NOMO-1 treated with dmso at 0.1 percent for 144 hours (cell line): Measurements from ENCODE around the gene MARK1.
A peak's percentile ranks its signal among the peaks of the same experiment; 100 is the strongest.

Experiments used
- DNase-seq: peaks from one replicate; lab custom pipeline; 2025; ENCODE audit not compliant: unreplicated experiment; lab: John Stamatoyannopoulos, UW

MARK1 gene

DNA sequence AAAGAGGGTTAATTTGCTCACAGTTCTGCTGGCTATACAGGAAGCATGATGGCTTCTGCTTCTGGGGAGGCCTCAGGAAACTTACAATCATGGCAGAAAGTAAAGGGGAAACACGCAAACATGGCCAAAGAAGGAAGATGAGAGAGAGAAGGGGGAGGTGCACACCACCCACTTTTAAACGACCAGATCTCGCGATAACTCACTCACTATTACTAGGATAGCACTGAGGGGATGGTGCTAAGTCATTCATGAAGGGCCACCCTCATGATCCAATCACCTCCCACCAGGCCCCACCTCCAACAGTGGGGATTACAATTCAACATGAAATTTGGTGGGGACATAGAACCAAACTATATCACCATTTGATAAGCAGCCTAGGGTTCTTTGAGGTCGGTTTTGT is 159.9 kb downstream of the MARK1 start:
- no peak for DNase-seq

DNA sequence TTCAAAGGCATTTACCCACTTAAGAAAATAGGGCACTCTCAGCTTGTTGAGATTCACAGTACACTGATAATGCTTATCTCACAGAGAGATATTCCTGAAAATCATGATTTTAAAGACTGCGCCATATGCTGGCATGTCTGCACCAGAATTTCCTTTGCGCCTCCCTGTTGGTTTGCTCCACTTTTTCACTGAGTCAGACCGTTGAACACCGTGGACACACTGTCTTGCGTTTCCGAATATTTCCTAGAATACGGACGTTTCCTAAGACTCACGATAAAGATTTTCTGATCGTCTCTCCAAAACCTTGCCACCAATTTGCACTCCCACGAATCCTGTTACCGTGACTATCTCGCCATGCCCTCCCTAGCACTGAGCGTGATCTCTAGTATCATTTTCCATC is 161.7 kb downstream of the MARK1 start:
- no peak for DNase-seq

DNA sequence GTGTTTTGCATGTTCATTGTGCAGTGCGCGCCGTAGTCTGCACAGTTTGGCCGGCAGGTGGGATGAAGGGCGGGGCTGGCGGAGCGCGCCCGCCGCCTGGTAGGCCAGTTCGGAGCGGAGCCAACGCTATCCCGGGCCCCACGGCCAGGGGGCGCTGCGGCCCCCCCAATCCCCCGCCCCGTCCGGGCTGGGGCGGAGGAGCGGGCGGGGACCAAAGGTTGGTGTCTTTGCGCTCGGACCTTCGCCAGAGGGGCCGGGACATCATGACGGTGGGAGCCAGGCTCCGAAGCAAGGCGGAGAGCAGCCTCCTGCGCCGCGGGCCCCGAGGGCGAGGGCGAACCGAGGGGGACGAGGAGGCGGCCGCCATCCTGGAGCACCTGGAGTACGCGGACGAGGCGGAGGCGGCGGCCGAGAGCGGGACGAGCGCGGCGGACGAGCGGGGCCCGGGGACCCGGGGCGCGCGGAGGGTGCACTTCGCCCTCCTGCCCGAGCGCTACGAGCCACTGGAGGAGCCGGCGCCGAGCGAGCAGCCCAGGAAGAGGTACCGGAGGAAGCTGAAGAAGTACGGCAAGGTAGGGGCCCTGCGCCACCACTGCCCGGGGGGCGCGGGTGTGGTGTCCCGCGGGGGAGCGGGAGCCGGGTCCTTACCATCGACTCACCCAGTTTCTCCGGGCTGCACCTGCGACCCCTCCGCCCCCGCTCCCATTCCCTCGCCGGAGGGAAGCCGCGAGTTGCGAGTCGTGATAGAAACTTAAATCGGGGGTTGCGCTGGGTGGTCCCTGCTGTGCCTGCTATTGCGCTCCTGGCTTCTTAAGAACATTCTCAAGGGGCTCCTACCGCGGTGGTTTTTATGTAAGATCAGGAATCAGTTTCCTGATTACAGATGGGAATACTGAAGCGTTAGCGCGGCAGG is 162.5 kb downstream of the MARK1 start, which contains the start of gene C1orf115:
TSS of gene C1orf115 (plus strand) at position 224 of the 913 bp plus-strand sequence. CDS start at position 264, 40 bp downstream.
- DNase-seq = peak; percentile 63

DNA sequence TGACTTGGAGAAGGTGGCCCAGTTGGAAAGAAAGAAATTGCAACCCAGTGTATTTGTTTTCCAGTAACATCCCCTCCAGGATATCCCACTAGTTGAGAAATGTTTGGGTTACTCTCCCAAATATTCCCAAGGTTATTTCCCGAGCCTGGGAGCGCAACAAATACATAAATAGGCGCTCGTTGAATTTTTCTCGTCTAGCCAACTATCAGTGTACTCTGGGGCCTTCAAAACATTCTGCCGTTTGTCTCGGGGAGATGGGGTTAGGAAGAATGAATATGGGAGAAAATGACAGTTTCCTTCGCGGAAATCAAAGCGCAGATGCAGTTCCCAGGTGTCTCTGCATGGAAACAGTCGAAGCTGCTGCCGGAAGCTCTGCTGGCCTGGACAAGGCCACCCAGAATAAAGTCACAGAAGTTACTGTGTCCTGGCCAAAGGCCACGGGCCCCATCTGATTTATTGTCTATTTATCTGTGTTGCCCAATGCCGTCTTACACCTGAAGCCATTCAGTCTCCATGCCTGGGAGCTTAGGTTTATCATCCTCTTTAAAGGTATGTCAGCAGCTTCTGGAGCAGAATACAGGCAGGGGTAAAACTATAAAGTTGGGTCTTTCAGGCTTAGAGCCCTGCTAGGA is 163.2 kb downstream of the MARK1 start:
- DNase-seq = no peak

DNA sequence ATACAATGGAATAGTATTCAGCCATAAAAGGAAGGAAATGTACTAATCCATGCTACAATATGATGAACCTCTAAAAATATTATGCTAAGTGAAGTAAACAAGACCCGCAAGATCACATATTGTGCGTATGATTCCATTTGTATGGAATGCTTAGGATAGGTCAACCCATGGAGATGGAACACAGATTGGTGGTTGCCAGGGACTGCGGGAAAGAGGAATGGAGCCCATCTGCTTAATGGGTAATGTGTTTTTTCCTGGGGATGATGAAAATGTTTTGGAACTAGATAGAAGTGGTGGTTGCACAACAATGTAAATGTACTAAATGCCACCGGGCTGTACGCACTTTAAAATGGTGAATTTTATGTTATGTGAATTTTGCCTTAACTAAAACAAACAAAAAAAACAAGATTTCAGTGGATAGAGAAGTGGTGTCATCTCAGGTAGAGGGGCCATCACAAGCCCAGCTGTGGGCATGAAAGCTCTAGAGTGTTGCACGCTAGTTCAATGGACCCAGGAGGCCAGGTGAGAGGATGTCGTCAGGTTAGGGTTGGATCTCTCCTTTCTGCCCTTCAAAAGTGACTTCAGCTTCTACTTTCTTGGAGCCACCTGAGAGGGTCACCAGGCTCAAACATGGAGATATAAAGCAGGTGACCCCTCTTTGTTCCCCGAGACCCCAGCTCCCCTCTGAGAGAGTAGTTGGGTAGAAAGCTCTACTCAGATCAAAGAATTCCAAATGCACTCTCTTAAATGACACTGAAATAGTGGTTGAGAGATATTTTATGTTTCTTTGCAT is 164.7 kb downstream of the MARK1 start:
- no peak for DNase-seq

DNA sequence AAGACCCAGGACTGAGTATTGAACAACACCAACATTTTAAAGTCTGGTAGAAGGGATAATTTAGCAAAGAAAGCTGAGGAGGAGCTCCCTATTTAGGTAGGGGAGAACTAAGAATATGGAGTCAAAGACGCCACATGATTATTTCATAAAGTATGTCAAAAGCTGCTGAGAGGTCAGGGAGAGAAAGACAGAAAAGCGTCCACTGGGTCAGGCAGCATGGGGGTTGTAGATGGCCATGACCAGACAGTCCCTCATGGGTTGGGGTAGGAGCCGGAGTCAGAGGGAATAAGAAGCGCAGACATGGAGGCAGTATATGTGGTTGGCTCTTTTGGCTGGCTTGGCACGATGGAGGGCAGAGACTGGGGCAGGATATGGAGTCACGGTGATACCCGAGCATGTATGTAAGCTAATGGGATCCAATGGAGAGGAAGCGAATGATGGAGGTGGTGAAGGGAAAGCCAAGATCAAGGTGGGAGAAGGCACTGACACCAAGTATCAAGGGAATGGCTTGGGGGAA is 167.0 kb downstream of the MARK1 start:
- no peak for DNase-seq

DNA sequence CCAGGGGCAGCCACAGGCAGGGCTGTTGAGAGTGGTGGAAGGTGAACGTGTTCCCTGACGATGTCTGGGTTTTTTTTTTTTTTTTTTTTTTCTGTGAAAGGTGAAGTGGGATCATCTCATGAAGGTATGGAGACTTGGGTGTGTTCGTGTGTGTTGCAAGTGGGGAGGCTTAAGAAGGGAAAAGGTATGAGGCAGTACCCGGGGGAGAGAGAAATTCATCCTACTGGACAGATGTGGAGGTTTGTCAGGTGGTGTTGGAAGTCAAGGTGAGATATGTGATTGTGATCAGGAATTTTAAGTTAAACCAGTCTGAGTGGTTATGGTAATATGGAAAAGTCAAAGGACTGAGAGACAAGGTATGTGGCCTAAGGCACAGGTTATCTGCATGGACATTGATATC is 167.5 kb downstream of the MARK1 start:
- DNase-seq = no peak

DNA sequence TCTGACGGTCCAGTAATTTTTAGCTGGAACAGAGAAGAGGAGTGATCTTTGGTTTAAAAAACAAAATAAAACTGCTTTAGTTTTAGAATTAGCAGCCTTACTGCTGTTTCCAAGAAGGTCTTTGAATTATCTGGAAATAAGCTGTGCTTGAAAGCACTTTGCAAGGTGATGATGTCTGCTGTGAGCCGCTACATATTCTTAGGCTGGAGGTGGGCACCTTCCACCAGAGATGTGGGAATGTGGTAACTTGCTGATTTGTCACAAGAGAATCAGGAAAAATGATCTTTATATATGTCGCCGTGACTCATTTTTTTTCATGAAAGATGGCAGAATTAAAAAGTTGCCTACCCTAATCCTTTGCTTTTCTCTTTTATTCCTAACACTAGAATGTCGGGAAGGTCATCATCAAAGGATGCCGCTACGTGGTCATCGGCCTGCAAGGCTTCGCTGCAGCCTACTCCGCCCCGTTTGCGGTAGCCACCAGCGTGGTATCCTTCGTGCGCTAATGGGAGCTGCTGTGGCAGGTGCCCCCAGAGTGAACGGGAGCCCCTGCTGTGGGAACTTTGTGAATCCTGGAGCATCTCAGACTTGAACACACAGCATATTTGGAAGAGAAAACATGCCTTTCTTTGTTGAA is 168.4 kb downstream of the MARK1 start:
- no peak for DNase-seq

DNA sequence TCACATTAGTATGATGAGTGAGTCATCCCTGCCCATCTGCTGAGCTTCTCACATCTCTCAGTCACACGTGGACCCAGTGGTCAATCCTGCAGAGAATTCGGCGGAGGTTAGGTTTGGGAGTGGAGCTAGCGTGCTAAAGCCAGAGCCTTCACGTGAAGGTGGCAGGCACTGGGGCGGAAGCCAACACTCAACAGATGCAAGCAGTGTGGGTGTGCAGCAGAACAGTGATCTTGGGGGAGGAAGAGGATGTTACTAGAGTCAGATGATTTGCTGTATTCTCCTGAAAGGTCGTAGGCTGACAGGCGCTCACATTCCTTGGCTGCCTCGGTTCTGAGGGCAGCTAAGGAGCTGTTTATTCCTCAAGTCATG is 168.9 kb downstream of the MARK1 start:
- DNase-seq = no peak

DNA sequence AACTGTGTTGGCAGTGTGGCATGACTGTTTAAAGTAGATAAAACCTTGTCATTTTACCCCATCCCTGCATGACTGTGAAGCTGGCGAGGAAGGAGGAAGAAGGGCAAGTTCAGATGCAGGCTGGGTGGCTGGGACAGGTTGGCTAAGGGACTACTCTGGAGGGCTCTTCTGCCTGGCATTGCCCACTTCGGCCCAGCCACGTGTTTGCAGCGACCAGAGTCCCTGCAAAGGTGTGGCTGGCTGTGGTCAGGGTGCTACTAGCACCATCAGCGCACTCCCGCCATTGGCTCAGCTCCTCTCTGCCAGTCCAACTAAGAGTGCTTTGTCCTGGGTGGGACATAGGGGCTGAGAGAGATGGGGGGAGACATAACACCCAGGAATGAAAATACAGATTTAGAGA is 169.4 kb downstream of the MARK1 start:
- DNase-seq = no peak

DNA sequence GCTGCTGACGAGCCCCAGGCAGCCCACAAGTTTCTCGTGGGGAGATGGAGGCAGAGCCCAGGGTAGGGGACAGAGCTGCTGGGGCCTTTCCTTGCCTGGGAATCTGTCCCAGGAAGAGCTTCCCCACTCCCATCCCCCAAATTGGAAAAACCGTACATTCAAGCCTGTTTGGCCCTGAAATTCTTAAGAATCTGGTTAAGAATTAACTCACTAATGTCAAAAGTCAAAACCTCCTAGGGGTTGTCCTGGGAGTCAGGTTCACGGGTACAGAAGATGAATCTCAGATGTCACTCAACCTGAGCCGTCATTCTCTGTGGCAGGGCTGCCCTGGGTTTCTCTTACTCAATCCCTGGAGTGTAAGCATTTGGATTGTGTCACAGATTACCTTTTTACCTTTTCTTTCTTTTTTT is 170.7 kb downstream of the MARK1 start:
- no peak for DNase-seq

DNA sequence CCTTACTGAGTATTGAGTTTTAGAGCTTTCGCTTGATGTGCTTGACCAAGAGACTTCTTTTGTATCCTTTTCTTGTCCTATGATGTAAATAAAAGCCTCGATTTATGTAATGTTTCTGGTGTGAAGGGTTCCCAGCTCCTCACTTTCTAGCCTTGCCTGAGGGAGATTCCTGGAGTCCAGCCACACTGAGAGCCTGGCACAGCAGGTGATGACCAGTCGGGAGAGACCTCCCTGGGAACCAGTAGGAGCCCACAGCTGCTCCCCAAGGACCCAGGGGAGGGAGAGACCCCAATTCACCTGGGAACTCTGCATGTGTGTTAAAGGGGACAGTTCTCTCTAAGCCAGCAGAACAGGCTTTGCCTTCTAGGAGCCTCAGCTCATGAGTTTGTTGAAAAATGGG is 171.1 kb downstream of the MARK1 start:
- DNase-seq = no peak

DNA sequence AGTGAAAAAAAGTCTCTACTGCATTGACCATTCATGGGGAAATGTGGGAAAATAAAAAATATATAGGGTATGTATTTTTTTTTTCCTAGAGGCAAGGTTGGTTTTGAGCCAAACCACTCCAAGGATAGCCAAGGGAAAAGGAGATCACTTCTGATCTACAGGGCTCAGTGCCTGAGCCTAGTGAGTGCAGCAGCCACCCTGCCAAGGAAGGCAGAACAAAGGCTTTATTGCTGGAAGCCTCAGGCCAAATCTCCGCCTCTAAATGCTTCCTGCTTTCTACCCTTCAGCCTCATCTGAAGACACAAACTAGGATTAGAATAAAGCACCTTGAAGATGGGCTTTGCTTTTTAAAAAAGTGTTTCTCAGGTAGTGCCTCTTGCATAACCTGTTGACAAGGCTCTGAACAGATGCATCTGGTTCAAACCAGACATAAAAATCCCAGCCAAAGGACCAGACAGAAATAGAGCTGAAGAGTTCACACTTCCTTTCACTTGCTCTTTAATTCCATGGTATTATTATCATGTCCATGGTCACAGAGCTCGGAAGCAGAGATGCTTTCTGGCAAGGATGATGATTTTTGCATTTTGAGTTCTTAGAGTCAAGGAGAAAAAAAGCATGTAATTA is 172.7 kb downstream of the MARK1 start:
- no peak for DNase-seq

DNA sequence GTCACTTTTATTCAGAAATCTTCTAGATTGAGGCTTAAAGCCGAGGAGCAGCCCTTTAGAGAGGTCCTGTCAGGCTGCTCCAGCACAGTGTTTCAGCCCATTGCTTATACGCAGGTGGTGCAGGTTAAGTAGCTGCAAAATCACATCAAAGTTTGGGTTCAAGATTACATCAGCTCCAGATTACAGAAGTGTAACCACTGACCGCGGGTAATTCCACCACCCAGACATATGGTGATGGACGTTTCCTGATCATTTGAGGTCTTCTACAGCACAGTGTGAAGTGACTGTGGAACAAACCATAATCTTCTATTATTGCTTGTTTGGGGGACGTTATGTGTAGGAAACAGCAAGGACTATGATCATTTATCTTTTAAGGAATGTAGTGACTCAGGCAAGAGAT is 174.0 kb downstream of the MARK1 start:
- peak; percentile 55 for DNase-seq

DNA sequence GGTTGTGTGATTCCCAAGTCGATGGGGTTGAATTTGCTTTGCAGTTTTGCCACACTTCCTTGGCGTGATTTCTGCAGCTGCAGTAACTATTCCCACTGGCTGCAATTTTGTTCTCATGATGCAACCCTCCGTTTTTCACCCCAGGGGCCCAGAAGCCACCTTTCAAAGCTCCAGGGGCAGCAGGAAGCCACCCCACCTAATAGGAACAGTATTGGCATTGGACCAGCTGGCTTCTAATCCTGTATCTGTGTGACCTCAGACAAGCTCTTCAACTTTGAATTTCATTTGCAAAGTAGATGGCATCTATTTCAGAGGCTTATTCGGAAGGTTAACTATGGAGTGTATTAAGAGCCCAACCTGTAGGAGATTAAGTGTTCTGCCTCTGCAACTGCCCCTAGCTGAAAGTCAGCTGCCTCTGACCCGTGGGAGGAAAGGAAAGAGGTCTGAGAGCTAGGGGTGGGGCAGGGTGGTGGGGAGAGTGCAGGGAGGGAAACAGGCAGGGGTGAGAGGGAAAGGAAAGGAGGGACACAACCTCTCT is 174.9 kb downstream of the MARK1 start:
- no peak for DNase-seq

DNA sequence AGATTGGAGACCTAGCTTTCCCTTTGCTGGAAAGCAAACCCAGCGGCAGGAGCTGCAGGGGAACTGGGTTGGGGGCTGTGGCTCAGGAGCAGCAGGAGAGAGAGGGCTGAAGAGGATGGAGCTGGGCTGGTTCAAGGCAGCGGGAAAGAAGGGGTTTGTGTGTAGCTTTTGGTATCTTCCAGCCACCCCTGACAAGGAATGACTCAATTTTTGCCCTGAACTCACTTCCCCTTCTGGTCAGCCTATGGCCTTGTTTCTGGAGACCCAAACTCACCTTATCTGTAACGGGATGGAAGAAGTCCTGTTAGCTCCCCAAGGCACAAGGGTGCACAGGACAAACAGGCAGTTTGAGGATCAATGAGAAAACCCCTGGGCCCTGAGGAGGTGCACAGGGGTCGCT is 175.4 kb downstream of the MARK1 start:
- DNase-seq = no peak

DNA sequence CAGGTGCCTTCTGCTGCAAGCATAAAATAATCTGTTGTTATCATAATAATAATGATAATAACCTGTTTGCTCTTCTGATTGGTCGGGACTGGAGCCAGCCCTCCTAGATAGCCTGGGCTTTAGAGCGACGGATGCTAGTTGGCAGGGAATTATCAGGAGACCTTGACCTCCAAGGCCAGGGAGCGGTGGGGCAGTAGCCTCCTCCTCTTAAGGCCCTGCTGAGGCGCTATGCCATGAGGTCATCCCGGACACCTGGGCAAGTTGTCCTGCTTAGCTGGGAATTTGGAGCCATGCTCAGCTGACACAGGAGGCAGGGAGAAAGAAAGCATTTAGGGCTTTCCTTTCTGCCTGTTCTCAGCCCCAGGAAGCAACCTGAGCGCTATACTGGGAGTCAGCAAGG is 177.8 kb downstream of the MARK1 start:
- DNase-seq = no peak

DNA sequence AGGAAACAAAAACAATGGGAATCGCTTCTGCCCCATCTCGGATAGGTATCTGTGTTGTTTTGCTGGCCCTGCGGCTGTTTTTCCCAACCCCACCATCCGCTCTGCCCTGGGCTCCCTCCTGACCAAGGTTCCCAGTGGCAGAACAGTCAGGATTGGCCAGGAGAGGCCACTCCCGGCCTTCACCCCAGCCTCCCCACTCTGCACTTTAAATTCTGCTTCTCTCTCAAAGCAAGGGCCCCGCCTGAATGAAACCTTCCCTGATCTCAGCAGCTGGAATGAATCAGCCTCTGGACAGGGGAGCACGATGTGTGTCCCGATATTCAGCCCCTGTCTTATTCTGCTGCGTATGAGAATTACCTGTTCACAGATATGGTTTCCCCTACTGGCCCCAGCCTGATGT is 178.5 kb downstream of the MARK1 start:
- DNase-seq = no peak

DNA sequence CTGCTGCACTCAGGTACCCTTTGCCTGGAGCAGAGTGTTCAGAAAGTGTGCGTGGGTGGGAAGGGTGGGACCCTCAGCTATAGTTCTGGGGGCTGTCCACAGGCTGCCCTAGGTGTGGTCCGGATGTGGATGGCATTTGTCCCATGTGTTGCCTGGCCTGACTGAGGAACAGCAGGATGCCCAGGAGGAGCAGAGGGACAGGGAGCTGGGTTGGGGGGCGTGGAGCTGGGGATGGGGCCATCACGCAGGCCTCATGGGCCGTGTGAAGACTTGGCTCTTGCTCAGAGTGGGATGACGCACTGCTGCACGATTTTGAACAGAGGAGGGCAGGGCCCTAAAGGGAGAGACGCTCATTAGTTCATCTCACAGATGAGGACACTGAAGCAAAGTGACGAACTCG is 179.2 kb downstream of the MARK1 start:
- no peak for DNase-seq

DNA sequence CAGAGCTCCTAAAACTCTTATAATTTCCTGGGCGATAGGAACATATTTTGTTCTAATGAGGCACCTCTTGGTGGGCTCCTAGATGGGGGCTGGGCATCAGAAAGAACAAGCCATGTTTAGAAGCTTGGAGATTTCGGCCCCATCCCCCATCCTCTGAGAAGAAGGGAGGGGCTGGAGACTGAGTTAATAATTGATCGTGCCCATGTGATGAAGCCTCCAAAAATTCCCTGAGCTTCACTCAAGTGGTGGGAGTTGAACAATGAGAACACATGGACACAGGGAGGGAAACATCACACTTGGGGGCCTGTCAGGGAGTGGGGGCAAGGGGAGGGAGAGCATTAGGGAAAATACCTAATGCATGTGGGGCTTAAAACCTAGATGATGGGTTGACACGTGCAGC is 180.3 kb downstream of the MARK1 start:
- no peak for DNase-seq
